ENCODE results near the gene TNFRSF13B.

Gene TNFRSF13B

GRCh38 chr17:16937431-16937830, 34.5 kb downstream of the TNFRSF13B start:
- DNase-seq: no peak

DNA sequence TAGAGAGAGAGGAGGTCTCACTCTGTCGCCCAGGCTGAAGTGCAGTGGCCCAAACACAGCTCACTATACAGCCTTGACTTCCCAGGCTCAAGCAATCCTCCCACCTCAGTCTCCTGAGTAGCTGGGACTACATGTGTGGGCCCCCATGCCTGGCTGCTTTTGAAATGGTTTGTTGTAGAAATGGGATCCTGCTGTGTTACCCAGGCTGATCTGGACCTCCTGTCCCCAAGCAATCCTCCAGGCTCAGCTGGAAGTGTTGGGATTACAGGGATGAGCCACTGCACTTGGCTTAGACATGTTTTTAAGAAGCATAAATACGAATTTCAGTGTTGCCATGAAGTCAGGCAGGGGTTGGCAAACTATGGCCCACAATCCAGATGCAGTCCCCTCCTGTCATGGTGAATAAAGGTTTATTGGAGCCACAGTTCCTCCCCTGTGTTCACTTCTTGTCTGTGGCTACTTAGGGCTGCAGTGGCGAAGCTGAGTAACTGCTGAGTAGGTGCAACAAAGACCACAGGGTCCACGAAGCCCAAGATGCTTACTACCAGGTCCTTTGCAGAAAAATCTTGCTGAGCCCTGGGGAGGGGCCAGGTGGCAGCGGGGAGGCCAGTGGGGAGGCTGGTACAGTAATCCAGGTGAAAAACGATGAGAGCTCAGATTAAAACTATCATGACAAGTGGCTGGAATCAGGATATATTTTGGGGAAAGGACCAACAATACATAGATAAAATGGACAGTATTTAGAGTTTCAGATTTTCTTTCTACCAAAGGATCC, 35.2 kb downstream of the TNFRSF13B start:
- DNase-seq: no peak

DNA sequence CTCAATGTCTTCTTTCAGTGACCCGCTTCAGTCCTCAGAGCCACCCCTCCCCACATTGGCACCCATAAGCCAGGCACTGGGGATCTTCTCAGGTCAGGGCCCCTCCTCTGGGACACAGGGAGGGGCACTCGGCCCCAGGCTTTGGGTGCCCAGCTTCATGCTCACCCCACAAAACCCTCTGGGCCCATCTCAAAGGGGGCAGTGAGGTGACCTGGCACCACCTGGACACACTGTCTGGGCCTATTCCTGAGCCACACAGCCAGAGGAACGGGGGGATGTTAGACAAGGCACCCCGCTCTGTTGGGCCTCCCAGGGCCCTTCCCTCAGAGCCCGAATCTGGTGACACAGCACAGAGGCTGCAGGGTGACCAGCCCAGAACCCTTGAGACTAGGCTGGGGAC, 36.1 kb downstream of the TNFRSF13B start:
- no peak for DNase-seq

DNA sequence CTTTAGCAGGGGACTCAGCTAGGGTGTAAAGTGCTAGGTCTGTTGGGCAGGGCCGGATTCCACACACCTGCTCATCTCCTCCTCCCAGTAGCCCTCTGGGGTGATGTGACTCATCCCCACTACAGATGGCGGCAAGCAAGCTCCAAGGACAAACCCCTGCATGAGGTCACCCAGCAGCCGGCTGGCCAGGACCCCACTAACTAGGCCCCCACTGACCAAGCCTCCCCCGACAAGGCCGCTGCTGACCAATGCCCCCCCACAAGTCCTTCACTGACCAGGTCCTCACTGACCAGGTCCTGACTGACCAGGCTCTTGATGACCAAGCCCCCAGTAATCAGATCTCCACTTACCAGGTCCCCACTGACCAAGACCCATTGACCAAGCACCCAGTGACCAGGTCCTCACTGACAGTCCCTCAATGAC, 36.7 kb downstream of the TNFRSF13B start:
- no peak for DNase-seq

GRCh38 chr17:16934836-16935235, 37.1 kb downstream of the TNFRSF13B start:
- DNase-seq: no peak

- no peak for DNase-seq
Measured at GRCh38 chr17:16934133-16934795, 37.7 kb downstream of the TNFRSF13B start.

- DNase-seq: no peak
Measured at GRCh38 chr17:16933317-16934132, 38.4 kb downstream of the TNFRSF13B start.

- DNase-seq: no peak
Measured at GRCh38 chr17:16932611-16933010, 39.3 kb downstream of the TNFRSF13B start.

- no peak for DNase-seq
Measured at GRCh38 chr17:16932156-16932555, 39.8 kb downstream of the TNFRSF13B start.

GRCh38 chr17:16931318-16932060, 40.4 kb downstream of the TNFRSF13B start:
- DNase-seq: no peak

DNA sequence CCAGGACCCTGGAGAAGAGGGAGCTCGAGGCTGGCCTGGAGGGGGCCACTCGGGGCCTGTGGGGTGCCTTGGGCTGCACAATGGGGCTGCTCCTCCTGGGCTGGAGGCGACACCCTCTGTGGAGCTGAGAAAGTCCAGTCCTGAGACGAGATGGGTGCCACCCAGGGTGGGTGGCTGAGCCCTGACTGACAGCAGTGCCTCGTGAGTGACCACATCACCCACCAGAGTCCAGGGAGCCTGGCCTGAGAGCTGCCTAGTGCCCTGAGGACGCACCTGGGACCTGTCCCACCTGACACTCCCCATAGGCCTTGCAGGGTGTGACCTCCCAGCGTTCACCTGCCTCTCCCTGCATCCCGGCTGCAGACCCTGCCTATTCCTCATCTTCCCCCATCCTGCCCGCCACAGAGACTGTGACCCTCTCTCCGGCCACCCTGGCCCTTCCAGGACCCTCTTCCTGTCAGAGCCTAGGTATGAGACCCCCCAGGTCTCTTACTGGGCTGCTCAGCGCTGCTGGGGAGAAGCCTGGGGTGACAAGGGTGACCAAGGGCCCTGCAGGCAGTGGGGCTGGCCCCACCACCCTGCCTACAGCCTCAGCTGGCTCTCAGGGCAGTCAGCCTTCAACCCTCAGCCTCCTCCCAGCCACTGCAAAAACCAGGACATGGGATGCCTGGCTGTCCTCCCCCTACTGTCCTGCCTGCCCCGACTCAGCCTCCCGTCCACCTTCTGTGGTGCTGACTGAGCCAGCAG, 41.2 kb downstream of the TNFRSF13B start:
- DNase-seq: no peak

GRCh38 chr17:16929757-16930520, 42.0 kb downstream of the TNFRSF13B start:
- DNase-seq: no peak

- no peak for DNase-seq
Measured at GRCh38 chr17:16929035-16929680, 42.8 kb downstream of the TNFRSF13B start.

GRCh38 chr17:16928406-16929034, 43.4 kb downstream of the TNFRSF13B start:
- no peak for DNase-seq

DNA sequence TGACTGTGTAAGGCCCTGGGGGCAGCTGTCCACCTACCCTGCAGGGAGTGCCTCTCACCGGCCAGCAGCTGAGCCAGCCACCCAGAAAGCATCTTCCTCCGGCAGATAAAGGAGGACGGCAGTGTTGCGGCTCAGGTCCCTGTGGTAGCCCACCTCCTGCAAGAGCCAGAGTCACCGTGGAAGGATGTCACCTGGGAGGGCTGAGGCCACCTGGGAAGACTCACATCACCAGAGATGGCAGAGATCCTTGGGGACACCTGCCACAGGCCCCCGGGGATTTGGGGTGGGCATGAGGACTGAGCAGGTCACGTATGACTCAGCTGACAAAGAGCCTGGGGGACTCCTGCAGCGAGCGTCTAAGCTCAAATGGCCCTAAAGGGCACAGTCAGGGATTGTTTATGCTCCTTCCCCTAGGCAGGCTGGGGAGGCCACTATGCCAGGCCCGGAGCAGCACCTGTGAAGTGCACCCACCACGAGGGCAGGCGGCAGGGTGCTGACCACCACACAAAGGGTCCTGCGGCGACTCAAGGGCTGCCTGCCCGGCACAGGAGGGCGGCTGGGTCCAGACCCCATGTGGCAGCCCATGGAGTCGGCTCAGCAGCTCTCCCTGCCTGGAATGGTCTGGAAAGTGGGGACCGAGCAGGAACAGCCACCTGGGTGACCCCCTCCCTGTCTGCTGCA, 44.1 kb downstream of the TNFRSF13B start:
- DNase-seq: no peak

GRCh38 chr17:16926571-16927451, 45.1 kb downstream of the TNFRSF13B start:
- no peak for DNase-seq

DNA sequence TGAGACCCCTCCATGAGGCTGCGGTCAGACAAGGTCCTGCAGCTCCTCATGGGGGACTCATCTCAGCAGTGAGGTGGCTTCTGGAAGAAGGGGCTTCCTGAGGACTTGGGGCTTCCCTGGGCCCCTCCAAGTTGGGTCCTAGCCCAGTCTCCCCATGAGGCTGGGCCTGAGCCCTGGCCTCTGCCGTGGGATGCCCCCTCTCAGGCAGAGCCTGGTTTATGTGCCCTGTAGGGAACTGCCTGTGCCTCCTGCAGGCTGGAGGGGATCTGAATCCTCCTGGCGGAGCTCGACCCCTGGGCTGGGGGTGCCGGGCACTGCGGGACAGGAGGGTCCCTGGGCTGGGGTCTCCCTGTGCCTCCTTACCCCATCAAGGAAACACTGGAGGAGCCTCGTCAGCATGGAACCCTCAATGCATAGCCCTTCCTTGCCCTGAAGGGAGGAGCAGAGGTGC, 45.8 kb downstream of the TNFRSF13B start:
- DNase-seq: no peak

DNA sequence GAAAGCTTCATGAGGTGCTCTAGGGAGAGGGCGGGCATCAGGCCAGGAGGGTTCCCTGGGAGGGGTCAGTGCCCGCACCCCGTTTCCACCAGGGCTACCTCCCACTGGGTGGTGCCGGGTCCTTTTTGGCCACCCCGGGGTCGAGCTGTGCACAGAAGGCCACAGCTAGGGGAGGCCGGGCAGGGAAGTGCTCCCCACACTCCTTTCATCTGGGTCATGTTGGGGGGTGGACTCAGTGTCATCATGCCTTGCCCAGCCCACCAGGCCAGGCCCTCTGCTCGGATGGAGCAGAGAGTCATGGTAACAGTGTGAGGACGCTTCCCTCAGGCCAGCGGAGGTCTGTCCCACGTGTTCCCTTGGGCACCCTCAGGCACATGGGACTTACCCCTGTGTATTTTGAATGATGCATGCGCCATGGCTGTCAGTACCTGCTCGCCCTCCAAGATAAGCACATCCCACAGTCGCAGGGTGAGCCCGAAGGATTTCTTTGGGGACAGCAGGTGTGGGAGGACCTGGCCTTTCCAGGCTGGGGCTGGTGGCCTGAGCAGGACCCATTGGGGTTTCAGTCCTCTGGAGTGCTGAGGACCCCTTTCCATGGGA, 46.4 kb downstream of the TNFRSF13B start:
- DNase-seq: no peak
